Nephron (organoid): Measurements from ENCODE around the gene USHBP1.

Experiments
- H3K27ac Mint-ChIP-seq, 3 experiments: 2 replicates each; pipeline ENCODE4 v1.8.0; 2020; ENCODE audit warnings: mixed read lengths in 3 of 3, mild to moderate bottlenecking in 2 of 3, moderate library complexity in 1 of 3
- H3K27me3 Mint-ChIP-seq: 2 replicates; pipeline ENCODE4 v1.8.0; 2021; ENCODE audit warnings: low read depth, mild to moderate bottlenecking, moderate library complexity, mixed read lengths
- H3K36me3 Mint-ChIP-seq: 2 replicates; pipeline ENCODE4 v1.8.0; 2020; ENCODE audit warnings: low read depth, mixed read lengths
- H3K4me1 Mint-ChIP-seq: 2 replicates; pipeline ENCODE4 v1.8.0; 2020; ENCODE audit warnings: mixed read lengths
- H3K4me3 Mint-ChIP-seq, 3 experiments: 2 replicates each; pipeline ENCODE4 v1.8.0; 2020; ENCODE audit warnings: mild to moderate bottlenecking in 3 of 3, mixed read lengths in 3 of 3, moderate library complexity in 2 of 3
- H3K9me3 Mint-ChIP-seq: 2 replicates; pipeline ENCODE4 v1.8.0; 2020; ENCODE audit warnings: mixed read lengths
- CTCF ChIP-seq, 3 experiments: fragments of 200-600 bp; sonication (generic); IDR thresholded peaks; one replicate each; pipeline ENCODE4 v1.5.0; 2021; ENCODE audit warnings: antibody characterized with exemption in 3 of 3; ENCODE audit not compliant: unreplicated experiment in 3 of 3

Gene USHBP1

DNA sequence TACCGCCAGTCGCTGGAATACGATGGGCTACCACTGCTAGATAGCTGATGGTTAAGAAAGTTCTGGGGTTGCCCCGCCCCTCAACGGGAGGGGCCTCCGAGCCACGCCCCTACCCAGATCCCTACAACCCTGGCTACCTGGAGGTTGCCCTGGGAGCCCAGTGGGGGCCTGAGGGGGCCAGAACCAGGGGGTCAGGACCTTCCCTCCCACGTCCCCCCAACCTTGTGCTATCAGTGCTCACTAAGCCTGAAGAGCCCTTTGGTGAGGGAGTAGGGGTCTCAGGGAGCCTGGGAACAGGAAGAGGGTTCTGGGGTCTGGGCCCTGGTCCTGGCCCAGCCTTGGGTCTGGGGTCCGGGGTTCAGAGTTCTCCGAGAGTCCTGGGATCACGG is 29.6 kb downstream of the USHBP1 start:
- H3K4me1 Mint-ChIP-seq: peaks cover 7% of the 10 kb centered on the region
- H3K27me3 Mint-ChIP-seq: no peaks in the 10 kb centered on the region
- peak overlapping the region in 2 of 3 experiments; percentile 56 to 76 for H3K4me3 Mint-ChIP-seq
- H3K36me3 Mint-ChIP-seq: peaks cover 36% of the 10 kb centered on the region
- no peak overlapping the region for H3K27ac Mint-ChIP-seq
- no peak for TF ChIP-seq CTCF (IDR thresholded peaks at IDR 0.05; ENCODE audit: unreplicated experiment in 3 of 3)
- H3K9me3 Mint-ChIP-seq: no peaks in the 10 kb centered on the region

GRCh38 chr19:17232258-17232657 is 32.3 kb downstream of the USHBP1 start:
- H3K27me3 Mint-ChIP-seq: no peaks in the 10 kb centered on the region

GRCh38 chr19:17229890-17230289 is 34.7 kb downstream of the USHBP1 start:
- no peak for TF ChIP-seq CTCF (IDR thresholded peaks at IDR 0.05; ENCODE audit: unreplicated experiment in 3 of 3)
- Mint-ChIP-seq H3K4me3 (no peak overlapping the region), H3K27ac (no peak overlapping the region), H3K4me1 (peaks cover 4% of the 10 kb centered on the region), H3K9me3 (no peaks in the 10 kb centered on the region), H3K36me3 (peaks cover 30% of the 10 kb centered on the region), H3K27me3 (no peaks in the 10 kb centered on the region)

More at GRCh38 chr19:17232258-17232657, 32.3 kb downstream of the USHBP1 start:
- no peaks in the 10 kb centered on the region for H3K9me3 Mint-ChIP-seq
- H3K4me3 Mint-ChIP-seq: no peak overlapping the region
- H3K4me1 Mint-ChIP-seq: no peaks in the 10 kb centered on the region
- peaks cover 30% of the 10 kb centered on the region for H3K36me3 Mint-ChIP-seq
- TF ChIP-seq CTCF (IDR thresholded peaks at IDR 0.05; ENCODE audit: unreplicated experiment in 3 of 3): no peak
- no peak overlapping the region for H3K27ac Mint-ChIP-seq

DNA sequence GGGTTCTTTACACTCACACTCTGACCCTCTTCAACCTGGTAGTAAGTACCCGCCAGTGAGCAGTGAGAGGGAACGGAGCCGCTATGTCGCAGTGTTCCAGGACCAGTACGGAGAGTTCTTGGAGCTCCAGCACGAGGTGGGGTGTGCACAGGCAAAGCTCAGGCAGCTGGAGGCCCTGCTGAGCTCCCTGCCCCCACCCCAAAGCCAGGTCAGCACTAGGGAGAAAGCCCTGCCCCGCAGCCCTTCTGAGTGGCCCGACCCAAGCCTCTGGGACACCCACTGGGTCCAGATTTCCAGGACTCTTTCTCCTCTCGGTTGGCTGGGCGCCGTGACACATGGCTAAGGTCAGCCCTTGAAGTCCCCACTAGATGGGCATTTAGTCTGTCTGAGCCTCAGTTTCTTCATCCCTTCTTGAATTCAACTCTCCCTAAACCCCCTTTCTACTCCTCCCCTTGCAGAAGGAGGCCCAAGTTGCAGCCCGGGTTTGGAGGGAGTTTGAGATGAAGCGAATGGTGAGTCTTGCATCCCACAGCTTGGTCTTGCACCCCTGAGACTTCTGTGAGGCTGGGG is 36.7 kb downstream of the USHBP1 start:
- H3K27ac Mint-ChIP-seq: no peak overlapping the region
- H3K36me3 Mint-ChIP-seq: peaks cover 24% of the 10 kb centered on the region
- H3K27me3 Mint-ChIP-seq: no peaks in the 10 kb centered on the region
- no peaks in the 10 kb centered on the region for H3K9me3 Mint-ChIP-seq
- H3K4me3 Mint-ChIP-seq: peak overlapping the region in 2 of 3 experiments; percentile 14 to 27
- H3K4me1 Mint-ChIP-seq: peaks cover 4% of the 10 kb centered on the region
- no peak for TF ChIP-seq CTCF (IDR thresholded peaks at IDR 0.05; ENCODE audit: unreplicated experiment in 3 of 3)

GRCh38 chr19:17226002-17226933 is 38.3 kb downstream of the USHBP1 start, which contains the start of gene OCEL1:
Gene OCEL1 (plus strand): TSS chr19:17226226. CDS start chr19:17226248, 22 bp downstream.
- Mint-ChIP-seq H3K4me1 (peaks cover 4% of the 10 kb centered on the region), H3K27me3 (no peaks in the 10 kb centered on the region), H3K27ac (peak within 1 kb of the TSS; percentile 48 to 84 (median 80)), H3K36me3 (peaks cover 17% of the 10 kb centered on the region), H3K9me3 (no peaks in the 10 kb centered on the region), H3K4me3 (peak within 1 kb of the TSS; percentile 88 to 92 (median 90))
- TF ChIP-seq CTCF (IDR thresholded peaks at IDR 0.05; ENCODE audit: unreplicated experiment in 3 of 3): no peak
